Stimulated activated CD4-positive, alpha-beta T cell treated with anti-CD3 and anti-CD28 coated beads, Interleukin-1b, Interleukin-23, amount 100 ng/mL, for 24 hours (primary cell): ENCODE results near the gene SPPL2C.

Experiments
- DNase-seq, 4 experiments: peaks; one replicate each; pipeline ENCODE4 v3.0.0-alpha.2; 2020; ENCODE audit warnings: low read depth in 4 of 4, low spot score in 1 of 4

SPPL2C gene

GRCh38 chr17:45873728-45874127, 29.0 kb downstream of the SPPL2C start:
- DNase-seq = no peak

- DNase-seq = no peak
Measured at GRCh38 chr17:45874151-45874550, 29.5 kb downstream of the SPPL2C start.

- DNase-seq = no peak
Measured at GRCh38 chr17:45876539-45876938, 31.9 kb downstream of the SPPL2C start.

- DNase-seq = no peak
Measured at GRCh38 chr17:45877467-45877866, 32.8 kb downstream of the SPPL2C start.

GRCh38 chr17:45883063-45883462, 38.4 kb downstream of the SPPL2C start:
- no peak for DNase-seq

- no peak for DNase-seq
Measured at GRCh38 chr17:45886852-45887251, 42.2 kb downstream of the SPPL2C start.

- DNase-seq = no peak
Measured at GRCh38 chr17:45888392-45888791, 43.7 kb downstream of the SPPL2C start.

- DNase-seq = no peak
Measured at GRCh38 chr17:45889579-45889978, 44.9 kb downstream of the SPPL2C start.

- DNase-seq = no peak
Measured at GRCh38 chr17:45893725-45894021, 49.0 kb downstream of the SPPL2C start.

GRCh38 chr17:45894022-45894784, 49.5 kb downstream of the SPPL2C start, which contains the start of gene MAPT:
Gene MAPT (plus strand): TSS chr17:45894554. CDS start chr17:45962338, 67,784 bp downstream.
- DNase-seq = peak; percentile 41 to 75 (median 65)

- peak in 1 of 4 experiments; percentile 1 for DNase-seq
Measured at GRCh38 chr17:45895304-45895968, 50.8 kb downstream of the SPPL2C start.

- DNase-seq = no peak
Measured at GRCh38 chr17:45895969-45896785, 51.5 kb downstream of the SPPL2C start.
